Heart right ventricle (tissue), 16 donors: Measurements from ENCODE around the gene ECE1. TPM values are rescaled to one million over a fixed set of nuclear protein-coding genes. Genes with fewer than 3 reads are reported as not detected.
A peak's percentile ranks its signal among the peaks of the same experiment; 100 is the strongest.

Experiments used
- ATAC-seq, 8 donors: fragments of 200-7000 bp; cut with Tn5 transposase; one replicate each; pipeline ENCODE4 v1.9.1; 2020; ENCODE audit warnings: mild to moderate bottlenecking in 8 of 8, moderate library complexity in 8 of 8, moderate number of reproducible peaks in 1 of 8
- DNase-seq, 2 donors: peaks; one replicate each; pipeline ENCODE4 v3.0.0-alpha.2; 2020
- H3K27ac ChIP-seq, 10 donors: fragments of 200-600 bp; sonication (generic) in 2 of 10; one replicate each; pipeline versions ENCODE4 v1.5.0 to v1.8.0; 2020 to 2022; ENCODE audit warnings: mild to moderate bottlenecking in 3 of 10
- H3K27me3 ChIP-seq, 7 donors: fragments of 200-600 bp; one replicate each; pipeline ENCODE4 v1.8.0; 2021 to 2022; ENCODE audit warnings: mild to moderate bottlenecking in 2 of 7
- H3K36me3 ChIP-seq, 9 donors: fragments of 200-600 bp; sonication (generic) in 1 of 9; one replicate each; pipeline versions ENCODE4 v1.5.0 to v1.8.0; 2020 to 2022; ENCODE audit warnings: mild to moderate bottlenecking in 2 of 9
- H3K4me1 ChIP-seq, 9 donors: fragments of 200-600 bp; sonication (generic) in 1 of 9; one replicate each; pipeline versions ENCODE4 v1.5.0 to v1.8.0; 2020 to 2022; ENCODE audit warnings: mild to moderate bottlenecking in 4 of 9
- H3K4me3 ChIP-seq, 10 donors: fragments of 200-600 bp; sonication (generic) in 2 of 10; one replicate each; pipeline versions ENCODE4 v1.5.0 to v1.8.0; 2020 to 2022; ENCODE audit warnings: mild to moderate bottlenecking in 7 of 10, moderate library complexity in 2 of 10
- H3K9me3 ChIP-seq, 11 donors: fragments of 200-600 bp in 10 of 11; sonication (generic) in 2 of 11; one replicate each; pipeline versions ENCODE4 v1.5.0 to v1.8.0; 2013 to 2022; ENCODE audit warnings: mild to moderate bottlenecking in 2 of 11, control low read depth in 1 of 11, moderate library complexity in 1 of 11
- WGBS, 2 donors: extraction: QIAGEN DNeasy Blood & Tissue Kit; methylation state at CpG; one replicate each; pipeline ENCODE4 v1.1.7; 2013; ENCODE audit warnings: inconsistent platforms in 1 of 2; 5-methylcytosine and 5-hydroxymethylcytosine counted together
- intact Hi-C, 10 donors: fragments of 100-400 bp; cut with DNase I; formaldehyde crosslinking; loops; one replicate each; pipeline versions ENCODE4 v1.11.1 to v1.14.2; 2022
- polyA plus RNA-seq, 2 donors: library from polyadenylated mRNA; stranded (reverse); fragments of 200-250 nt; gene quantifications; one replicate each; pipeline ENCODE4 v1.2.3, GENCODE V29; 2013
- total RNA-seq, 10 donors: library from RNA; stranded (reverse); fragmentation: NEBNext Ultra II Directional in 3 of 10; extraction: Animal tissue kit (Norgen Biotek cat#: 25700) in 3 of 10; gene quantifications; one replicate each; pipeline versions ENCODE4 v1.2.1 to v1.2.4, GENCODE V29; 2021 to 2023
- TF ChIP-seq, protein P1 (sequence below), 9 donors: fragments of 200-600 bp; sonication (generic) in 2 of 9; IDR thresholded peaks; one replicate each; pipeline versions ENCODE4 v1.5.0 to v1.8.0; 2021 to 2022; ENCODE audit warnings: antibody characterized with exemption in 9 of 9, mild to moderate bottlenecking in 5 of 9, moderate library complexity in 1 of 9
- donor health status: Arrhythmogenic right ventricular cardiomyopathy.
- donor health status: ischemic (EF 13 %, LVEDD 7.1; RV severe dilation, severe dysfunction).
- donor health status: healthy with polysubstance abuse.
- donor health status: DM: no; HTN: yes; CAD: no.
- donor health status: DM: no; HTN: no; CAD: no.
- donor health status: ischemic (EF 25% LVEDD 6.9; RV normal size, moderate dysfunction).
- donor health status: ischemic (EF 25% LVEDD 5.7; RV mildly dilated, moderate dysfunction).
- donor health status: healthy.
- donor health status: DM: yes; HTN: yes; CAD: no.
- donor health status: Ischemic cardiomyopathy.
- donor health status: ischemic (EF 35%, LVEDD 5.7; RV mildly dilated, moderate dysfunction).
- donor health status: nonischemic (EF 11% LVEDD 7.7; RV severe dilation, severe dysfunction).
- donor health status: DM: yes; HTN: yes; CAD: no.
- donor health status: PGD.
- donor health status: ischemic (EF 29% LVEDD 5.4; RV normal size, mild dysfunction).
- donor health status: nonischemic (EF 23%, LVEDD 6.1; RV moderate dilation, normal function).

The ECE1 gene
- total and polyA plus RNA-seq, 12 donors = 30.6 to 81.8 (median 51.8) TPM

DNA sequence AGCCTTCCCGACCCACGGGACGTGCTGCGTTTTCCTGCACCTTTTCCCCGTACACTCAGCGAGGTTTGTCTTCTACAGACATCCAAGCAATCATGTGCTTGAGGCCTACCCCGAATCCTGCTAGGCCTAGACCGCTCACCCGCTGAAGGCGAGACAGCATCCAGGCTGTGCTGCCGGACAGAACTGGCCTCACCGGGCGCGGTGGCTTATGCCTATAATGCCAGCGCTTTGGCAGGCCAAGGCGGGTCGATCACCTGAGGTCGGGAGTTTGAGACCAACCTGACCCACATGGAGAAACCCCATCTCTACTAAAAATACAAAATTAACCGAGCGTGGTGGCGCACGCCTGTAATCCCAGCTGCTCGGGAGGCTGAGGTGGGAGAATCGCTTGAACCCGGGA, 54.1 kb downstream of the ECE1 start:
- WGBS, 2 donors = 97 to 98% methylated on average over 25 of the region's 25 CpGs
- Histone ChIP-seq H3K27ac (no peak overlapping the region), H3K27me3 (no peaks in the 10 kb centered on the region), H3K36me3 (peaks cover 0 to 100% (median 38%) of the 10 kb centered on the region in 9 donors), H3K4me1 (peaks cover 0 to 36% (median 15%) of the 10 kb centered on the region in 9 donors), H3K4me3 (no peak overlapping the region), H3K9me3 (no peaks in the 10 kb centered on the region)
- intact Hi-C loops = loop anchor here in 3 of 10 donors (10.0 kb wide), 3 partner anchors 359 to 429 kb away; partner anchors contain the start of gene RAP1GAP (in 2 of the 3)
- no peak for DNase-seq
- TF ChIP-seq, protein P1, sequence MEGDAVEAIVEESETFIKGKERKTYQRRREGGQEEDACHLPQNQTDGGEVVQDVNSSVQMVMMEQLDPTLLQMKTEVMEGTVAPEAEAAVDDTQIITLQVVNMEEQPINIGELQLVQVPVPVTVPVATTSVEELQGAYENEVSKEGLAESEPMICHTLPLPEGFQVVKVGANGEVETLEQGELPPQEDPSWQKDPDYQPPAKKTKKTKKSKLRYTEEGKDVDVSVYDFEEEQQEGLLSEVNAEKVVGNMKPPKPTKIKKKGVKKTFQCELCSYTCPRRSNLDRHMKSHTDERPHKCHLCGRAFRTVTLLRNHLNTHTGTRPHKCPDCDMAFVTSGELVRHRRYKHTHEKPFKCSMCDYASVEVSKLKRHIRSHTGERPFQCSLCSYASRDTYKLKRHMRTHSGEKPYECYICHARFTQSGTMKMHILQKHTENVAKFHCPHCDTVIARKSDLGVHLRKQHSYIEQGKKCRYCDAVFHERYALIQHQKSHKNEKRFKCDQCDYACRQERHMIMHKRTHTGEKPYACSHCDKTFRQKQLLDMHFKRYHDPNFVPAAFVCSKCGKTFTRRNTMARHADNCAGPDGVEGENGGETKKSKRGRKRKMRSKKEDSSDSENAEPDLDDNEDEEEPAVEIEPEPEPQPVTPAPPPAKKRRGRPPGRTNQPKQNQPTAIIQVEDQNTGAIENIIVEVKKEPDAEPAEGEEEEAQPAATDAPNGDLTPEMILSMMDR (IDR thresholded peaks at IDR 0.05) = no peak
- no peak for ATAC-seq

DNA sequence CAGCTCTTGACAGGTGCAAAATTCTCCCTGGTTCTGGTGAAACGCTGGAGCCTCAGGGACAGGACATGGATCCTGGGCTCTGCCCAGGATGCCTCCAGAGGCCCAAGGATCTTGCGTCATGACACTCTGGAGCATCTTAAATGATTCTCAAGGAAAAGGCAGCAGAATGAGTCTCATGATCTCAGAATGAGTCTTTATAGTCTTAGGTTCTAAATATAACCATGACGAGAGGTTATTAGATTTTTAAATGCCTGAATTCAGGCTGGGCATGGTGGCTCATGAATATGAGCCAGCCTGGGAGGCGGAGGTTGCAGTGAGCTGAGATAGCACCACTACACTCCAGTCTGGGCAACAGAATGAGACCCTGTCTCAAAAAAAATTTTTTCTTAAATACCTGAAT, 55.5 kb downstream of the ECE1 start:
- Histone ChIP-seq H3K4me1 (peaks cover 0 to 34% (median 15%) of the 10 kb centered on the region in 9 donors), H3K4me3 (no peak overlapping the region), H3K9me3 (no peaks in the 10 kb centered on the region), H3K27me3 (no peaks in the 10 kb centered on the region), H3K36me3 (peaks cover 0 to 100% (median 47%) of the 10 kb centered on the region in 9 donors), H3K27ac (peak overlapping the region in 2 of 10 donors; percentile 22 to 34)
- DNase-seq (no peak), ATAC-seq (peak in 1 of 8 donors; percentile 52)
- TF ChIP-seq, protein P1 (IDR thresholded peaks at IDR 0.05) = no peak
- intact Hi-C loops = loop anchor here in 7 of 10 donors (5.0 to 10.0 kb wide), 5 partner anchors 133 to 430 kb away; partner anchors contain the start of gene RAP1GAP (in 2 of the 7)
- WGBS, 2 donors = 67 to 68% methylated on average over 4 of the region's 4 CpGs

DNA sequence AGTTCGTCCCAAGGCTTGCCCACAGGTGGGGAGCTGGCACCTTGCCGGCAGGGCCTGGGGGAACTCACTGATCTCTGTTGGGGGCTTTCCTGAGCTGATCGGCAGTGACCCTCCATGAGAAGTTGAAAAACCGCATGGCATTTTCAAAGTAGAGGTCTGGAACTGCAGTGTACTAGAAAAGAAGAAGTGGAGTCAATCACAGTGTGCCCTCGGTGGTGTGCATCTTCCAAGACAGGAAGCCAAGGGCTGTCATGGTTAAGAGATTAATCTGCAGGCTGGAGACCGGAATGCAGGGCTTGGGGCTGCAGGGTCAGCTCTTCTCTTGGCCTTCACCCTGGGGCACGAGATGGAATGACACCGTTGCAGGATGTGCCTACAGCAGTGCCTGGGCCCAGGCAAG, 56.8 kb downstream of the ECE1 start:
- Histone ChIP-seq H3K36me3 (peaks cover 0 to 98% (median 49%) of the 10 kb centered on the region in 9 donors), H3K4me1 (peaks cover 0 to 25% (median 13%) of the 10 kb centered on the region in 9 donors), H3K9me3 (no peaks in the 10 kb centered on the region), H3K27me3 (no peaks in the 10 kb centered on the region), H3K27ac (no peak overlapping the region), H3K4me3 (no peak overlapping the region)
- WGBS, 2 donors = 68 to 77% methylated on average over 8 of the region's 8 CpGs
- intact Hi-C loops = loop anchor here in 7 of 10 donors (5.0 to 10.0 kb wide), 5 partner anchors 134 to 431 kb away; partner anchors contain the start of gene RAP1GAP (in 2 of the 7)
- TF ChIP-seq, protein P1 (IDR thresholded peaks at IDR 0.05) = no peak
- DNase-seq (no peak), ATAC-seq (no peak)

DNA sequence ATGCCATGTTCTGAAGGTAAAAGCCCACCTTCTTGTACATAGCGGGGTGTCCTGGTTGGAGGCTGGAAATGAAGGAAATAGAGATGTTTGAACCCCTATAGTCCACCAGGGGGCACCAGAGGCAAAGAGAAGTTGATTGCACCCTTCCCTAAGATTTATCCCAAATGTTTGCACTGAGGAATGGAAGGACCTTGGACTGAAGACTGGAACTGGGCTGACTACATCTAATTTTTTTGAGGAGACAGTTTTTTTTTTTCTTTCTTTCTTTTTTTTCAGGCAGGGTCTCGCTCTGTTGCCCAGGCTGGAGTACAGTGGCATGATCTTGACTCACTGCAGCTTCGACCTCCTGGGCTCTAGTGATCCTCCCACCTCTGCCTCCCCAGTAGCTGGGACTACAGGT, 58.2 kb downstream of the ECE1 start:
- intact Hi-C loops = loop anchor here in 9 of 10 donors (1.0 to 10.0 kb wide), 6 partner anchors 135 to 433 kb away; partner anchors contain the start of gene RAP1GAP (in 2 of the 9)
- TF ChIP-seq, protein P1 (IDR thresholded peaks at IDR 0.05) = peak; percentile 72 to 87 (median 77)

More for the DNA sequence above, 58.2 kb downstream of the ECE1 start:
- Histone ChIP-seq H3K27ac (no peak overlapping the region), H3K9me3 (no peaks in the 10 kb centered on the region), H3K4me1 (peaks cover 0 to 16% (median 3%) of the 10 kb centered on the region in 9 donors), H3K36me3 (peaks cover 0 to 98% (median 48%) of the 10 kb centered on the region in 9 donors), H3K4me3 (no peak overlapping the region), H3K27me3 (no peaks in the 10 kb centered on the region)
- ATAC-seq = peak; percentile 51 to 75 (median 67)
- DNase-seq = peak in 1 of 2 donors; percentile 58
- WGBS, 2 donors = 79 to 86% methylated on average over 3 of the region's 3 CpGs
